SK-N-MC (cell line): ENCODE measurements around the gene KRTAP10-5.
"Not testable (repeated sequence)": the region's sequence is repeated elsewhere in the genome, so short reads cannot be mapped to it uniquely, and the experiment has no call there.

Experiments
- EZH2 ChIP-seq: fragments of 200-600 bp; sonication (generic); IDR thresholded peaks from one replicate; pipeline ENCODE4 v1.6.1; 2017; ENCODE audit warnings: antibody characterized with exemption
- FOXP2 ChIP-seq: optimal IDR thresholded peaks from 2 replicates; pipeline ENCODE3; 2011; ENCODE audit warnings: mild to moderate bottlenecking, moderate library complexity; ENCODE audit not compliant: insufficient read depth; ENCODE audit errors: extremely low read length, control extremely low read depth
- POLR2AphosphoS5 ChIP-seq: IDR thresholded peaks from 2 replicates; pipeline ENCODE4 v1.6.1; 2012; ENCODE audit warnings: mild to moderate bottlenecking, low read depth, low read length, borderline replicate concordance

DNA sequence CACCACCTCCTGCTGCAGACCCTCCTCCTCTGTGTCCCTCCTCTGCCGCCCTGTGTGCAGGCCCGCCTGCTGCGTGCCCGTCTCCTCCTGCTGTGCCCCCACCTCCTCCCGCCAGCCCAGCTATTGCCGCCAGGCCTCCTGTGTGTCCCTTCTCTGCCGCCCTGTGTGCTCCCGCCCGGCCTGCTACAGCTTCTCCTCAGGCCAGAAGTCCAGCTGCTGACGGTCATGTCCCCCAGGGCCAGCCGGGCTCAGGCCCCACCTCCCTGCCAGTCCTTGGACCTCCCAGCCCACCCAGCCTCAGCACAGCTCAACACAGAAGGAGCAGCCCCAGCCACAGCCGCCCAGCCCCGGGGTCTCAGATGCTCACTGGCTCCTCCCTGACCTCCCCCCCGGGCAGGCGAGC is 47.4 kb upstream of the KRTAP10-5 start:
- not testable (repeated sequence) for TF ChIP-seq POLR2AphosphoS5, EZH2, FOXP2
